Fibroblast of gingiva (primary cell): Measurements from ENCODE around the gene USE1.

Source experiments
- DNase-seq: peaks from one replicate; pipeline ENCODE4 v3.0.0-alpha.2; 2011; ENCODE audit warnings: low read depth

USE1 gene

DNA sequence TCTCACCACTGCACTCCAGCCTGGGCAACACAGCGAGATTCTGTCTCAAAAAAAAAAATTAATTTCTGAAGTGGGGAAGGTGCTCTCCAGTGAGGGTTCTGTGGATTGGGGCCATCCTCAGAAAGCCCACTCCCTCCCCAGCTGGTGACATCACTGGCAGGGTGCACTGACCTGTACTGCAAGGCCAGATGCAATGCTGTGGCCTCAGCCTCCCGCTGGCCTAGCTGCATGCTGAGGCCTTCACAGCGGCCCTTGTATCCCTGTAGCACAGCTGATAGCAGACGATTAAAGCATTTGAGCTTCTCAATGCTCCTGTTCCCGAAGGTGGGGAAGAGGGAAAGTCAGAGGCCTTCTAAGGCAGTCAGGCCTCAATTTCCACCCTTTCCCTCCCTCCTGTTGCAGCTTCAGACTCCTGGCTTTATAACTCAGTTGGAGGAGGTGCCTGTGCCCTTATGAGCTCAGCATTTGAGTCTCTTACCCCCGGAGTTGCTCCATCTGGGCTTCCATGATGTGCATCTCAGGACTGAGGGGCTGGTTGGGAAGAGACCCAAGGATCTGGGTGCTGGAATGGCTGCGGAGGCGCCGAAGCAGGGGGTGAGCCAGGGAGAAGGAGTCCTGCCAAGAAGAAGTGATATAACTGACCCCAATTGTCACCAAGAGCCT, 44.1 kb downstream of the USE1 start:
- no peak for DNase-seq

DNA sequence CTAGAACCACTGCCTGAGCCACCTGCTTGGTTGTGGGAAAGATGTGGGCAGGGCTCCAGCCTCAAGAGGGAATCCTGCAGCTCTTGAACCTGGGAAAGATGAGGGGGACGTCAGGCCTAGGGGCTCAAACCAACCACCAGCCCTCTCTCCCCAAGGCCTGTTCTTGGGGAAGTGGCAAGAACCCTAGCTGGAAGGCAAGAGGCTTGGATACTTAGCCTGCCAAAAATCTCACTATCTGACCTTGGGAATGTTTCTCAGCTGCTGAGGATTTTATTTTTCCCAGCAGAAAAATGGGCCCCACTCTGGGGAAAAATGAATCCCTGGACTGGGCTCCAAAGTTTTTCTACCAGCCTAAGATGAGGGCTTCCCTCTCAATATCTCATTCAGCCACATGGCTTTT, 44.8 kb downstream of the USE1 start:
- no peak for DNase-seq

DNA sequence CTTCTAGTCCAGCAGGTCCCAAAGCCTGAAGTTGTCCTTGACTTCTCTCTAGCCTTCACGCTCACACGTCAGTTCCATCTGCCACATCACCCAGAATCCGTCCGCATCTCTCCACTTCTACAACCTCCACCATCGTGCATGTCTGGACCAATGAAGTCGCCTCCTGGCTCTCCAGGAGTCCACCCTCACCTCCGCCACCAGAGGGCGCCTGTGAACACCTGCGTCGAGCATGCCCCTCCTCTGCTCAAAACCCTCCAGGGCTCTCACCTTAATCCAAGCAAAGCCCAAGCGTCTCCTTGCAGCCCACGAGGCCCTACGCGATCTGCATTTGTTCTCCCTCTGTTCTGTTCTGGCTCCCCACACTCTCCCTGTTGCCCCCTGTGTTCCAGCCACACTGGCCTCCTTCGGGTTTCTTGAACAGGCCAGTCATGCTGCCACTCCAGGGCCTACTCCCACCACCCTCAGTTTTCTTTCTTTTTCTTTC, 45.7 kb downstream of the USE1 start:
- peak; percentile 46 for DNase-seq

DNA sequence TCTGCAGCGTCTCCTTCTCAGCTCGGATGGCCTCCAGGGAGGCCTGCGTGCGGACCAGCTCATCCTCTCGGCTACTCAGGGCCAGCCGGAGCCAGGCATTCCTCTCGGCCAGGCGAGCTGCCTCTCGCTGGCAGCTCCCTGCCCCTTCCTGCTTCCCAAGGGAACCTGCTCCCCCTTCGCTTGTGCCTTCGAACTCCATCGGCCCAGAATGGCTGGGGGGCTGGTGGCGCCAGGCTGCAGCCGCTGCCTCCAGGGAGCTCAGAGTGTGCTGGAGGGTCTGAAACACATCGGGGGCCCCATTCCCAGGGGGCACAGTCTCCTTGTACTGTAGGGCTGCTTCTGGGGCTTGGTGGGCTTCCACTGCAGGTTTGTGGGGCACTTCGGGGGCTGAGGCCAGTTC, 47.4 kb downstream of the USE1 start:
- DNase-seq, result no peak

DNA sequence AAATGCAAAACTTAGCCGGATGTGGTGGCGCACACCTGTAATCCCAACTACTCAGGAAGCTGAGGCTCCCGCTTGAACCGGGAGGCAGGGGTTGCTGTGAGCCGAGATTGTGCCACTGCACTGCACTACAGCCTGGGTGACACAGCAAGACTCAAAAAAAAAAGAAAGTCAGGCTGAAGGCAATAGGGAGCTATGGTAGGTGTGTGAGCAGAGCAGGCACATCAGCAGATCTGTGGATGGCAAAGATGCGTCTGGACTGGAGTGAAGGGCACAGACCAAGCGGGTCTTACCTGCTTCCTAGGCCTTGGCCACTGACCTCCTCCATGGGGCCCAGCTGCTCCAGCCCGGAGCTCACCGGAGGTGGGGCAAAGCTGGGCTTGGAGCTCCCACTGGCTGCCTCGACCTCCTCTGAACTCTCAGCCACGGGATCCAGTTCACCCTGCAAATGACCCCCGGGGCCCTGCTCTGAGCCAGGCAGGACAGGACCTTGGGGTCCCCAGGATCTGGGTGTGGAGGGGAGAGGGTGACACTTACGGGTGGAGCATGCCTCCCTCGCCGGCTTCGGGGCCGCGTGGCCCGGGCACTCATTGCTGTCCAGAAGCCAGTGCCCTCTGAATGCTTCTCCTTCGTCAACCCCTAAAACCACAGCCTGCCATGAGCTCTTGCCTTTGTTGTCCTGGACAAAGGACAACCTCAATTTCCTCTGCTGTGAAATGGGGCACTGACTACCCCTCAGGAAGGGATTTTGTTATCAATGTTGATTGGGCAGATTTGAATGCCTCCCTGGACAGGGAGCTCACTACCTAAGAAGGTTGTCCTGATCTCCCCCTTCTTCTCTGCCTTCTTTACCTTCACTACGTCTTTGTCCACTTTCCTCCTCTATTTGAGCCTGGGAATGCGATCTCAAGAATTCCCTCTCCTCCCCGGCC, 48.8 kb downstream of the USE1 start:
- no peak for DNase-seq

DNA sequence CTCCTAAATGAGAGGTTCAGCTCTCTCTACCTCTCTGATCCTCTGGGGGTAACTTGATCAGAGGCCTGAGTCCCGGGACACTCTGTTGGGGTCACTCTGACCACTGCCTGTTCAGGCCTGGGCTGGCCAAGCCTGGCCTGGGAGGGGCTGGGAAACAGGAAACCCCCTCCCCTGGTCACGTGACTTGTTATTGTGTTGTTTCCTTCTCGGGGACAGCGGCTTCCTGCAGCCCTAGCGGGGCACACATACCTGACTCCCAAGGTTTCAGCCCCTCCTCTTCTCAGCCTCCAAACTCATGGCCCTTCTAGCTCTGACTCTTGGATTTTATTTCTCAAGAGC, 49.5 kb downstream of the USE1 start, which contains the start of gene USHBP1:
TSS of gene USHBP1 (minus strand) at position 105 of the 339 bp plus-strand sequence. CDS start 446 bp downstream, outside the sequence.
- DNase-seq, result no peak

GRCh38 chr19:17266026-17266425, 50.9 kb downstream of the USE1 start:
- no peak for DNase-seq

DNA sequence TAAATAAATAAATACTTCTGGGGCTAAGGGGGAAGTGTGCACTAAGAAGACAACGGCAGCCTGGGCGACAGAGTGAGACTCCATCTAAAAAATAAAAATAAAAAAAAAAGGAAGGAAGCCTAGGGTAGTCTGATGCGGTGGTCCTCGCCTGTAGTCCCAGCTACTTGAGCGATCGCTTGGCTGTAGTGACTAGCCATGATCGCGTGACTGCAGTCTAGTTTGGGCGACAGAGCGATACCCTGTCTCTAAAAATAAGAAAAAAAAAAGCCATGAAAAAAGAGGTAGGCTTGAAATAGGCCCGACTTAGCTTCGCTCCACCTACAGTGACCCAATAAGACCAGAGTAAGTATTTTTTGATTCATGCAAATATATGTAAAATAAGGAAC, 51.4 kb downstream of the USE1 start:
- DNase-seq, result no peak

- peak; percentile 99 for DNase-seq
Observed at GRCh38 chr19:17266975-17267788, 52.0 kb downstream of the USE1 start, which contains the start of gene BABAM1. Gene BABAM1 (plus strand): TSS chr19:17267443. CDS start chr19:17268807, 1,364 bp downstream.

DNA sequence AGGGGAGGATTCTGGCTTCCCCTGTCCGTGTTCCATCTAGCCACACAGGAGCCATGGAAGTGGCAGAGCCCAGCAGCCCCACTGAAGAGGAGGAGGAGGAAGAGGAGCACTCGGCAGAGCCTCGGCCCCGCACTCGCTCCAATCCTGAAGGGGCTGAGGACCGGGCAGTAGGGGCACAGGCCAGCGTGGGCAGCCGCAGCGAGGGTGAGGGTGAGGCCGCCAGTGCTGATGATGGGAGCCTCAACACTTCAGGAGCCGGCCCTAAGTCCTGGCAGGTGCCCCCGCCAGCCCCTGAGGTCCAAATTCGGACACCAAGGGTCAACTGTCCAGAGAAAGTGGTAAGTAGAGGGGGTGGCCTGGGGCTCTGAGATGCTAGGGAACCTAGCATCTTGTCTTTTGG, 53.6 kb downstream of the USE1 start:
- DNase-seq, result no peak
